Stimulated activated CD8-positive, alpha-beta memory T cell treated with anti-CD3 and anti-CD28 coated beads, Interleukin-15, amount 100 ng/mL, for 24 hours (primary cell): ENCODE results near the gene ZDHHC3.

Source experiments
- DNase-seq: peaks from one replicate; pipeline ENCODE4 v3.0.0-alpha.2; 2020; ENCODE audit warnings: low read depth

Gene ZDHHC3

GRCh38 chr3:44976002-44976815, at the start of gene ZDHHC3, which contains the start of gene EXOSC7:
Gene ZDHHC3, minus strand, starts transcription at chr3:44976174. Its CDS starts 16,738 bp downstream, at chr3:44959436.
Gene EXOSC7, plus strand, starts transcription at chr3:44976244. Its CDS starts 34 bp downstream, at chr3:44976278.
- peak; percentile 72 for DNase-seq

- no peak for DNase-seq
Measured at GRCh38 chr3:45024542-45025255, 48.7 kb upstream of the ZDHHC3 start.

- no peak for DNase-seq
Measured at GRCh38 chr3:45023675-45024074, 47.7 kb upstream of the ZDHHC3 start.

GRCh38 chr3:45021524-45022297, 45.7 kb upstream of the ZDHHC3 start:
- DNase-seq: no peak

GRCh38 chr3:45020534-45020933, 44.6 kb upstream of the ZDHHC3 start:
- DNase-seq: no peak

- DNase-seq: no peak
Measured at GRCh38 chr3:45017821-45018220, 41.8 kb upstream of the ZDHHC3 start.

DNA sequence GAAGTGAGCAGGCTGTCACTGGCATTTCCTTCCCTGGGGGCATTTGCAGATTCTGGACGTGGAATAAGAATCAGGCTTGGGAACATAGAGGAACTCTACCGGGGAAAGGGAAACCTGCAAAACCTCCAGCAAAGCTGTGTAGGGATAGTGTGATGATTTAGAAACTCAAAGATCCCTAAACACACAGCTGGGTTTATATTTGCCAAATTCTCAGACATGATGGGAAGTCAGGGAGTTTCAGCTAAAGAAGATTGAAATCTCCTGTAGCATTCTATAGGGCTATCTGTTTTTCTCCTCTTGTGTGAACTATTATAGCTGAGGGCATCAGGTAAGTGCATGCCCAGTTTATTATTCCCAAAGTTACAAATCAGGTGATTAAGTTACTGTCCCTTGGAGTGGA, 40.9 kb upstream of the ZDHHC3 start:
- DNase-seq: no peak

GRCh38 chr3:45012577-45012976, 36.6 kb upstream of the ZDHHC3 start:
- no peak for DNase-seq

- no peak for DNase-seq
Measured at GRCh38 chr3:45011756-45012508, 36.0 kb upstream of the ZDHHC3 start.

DNA sequence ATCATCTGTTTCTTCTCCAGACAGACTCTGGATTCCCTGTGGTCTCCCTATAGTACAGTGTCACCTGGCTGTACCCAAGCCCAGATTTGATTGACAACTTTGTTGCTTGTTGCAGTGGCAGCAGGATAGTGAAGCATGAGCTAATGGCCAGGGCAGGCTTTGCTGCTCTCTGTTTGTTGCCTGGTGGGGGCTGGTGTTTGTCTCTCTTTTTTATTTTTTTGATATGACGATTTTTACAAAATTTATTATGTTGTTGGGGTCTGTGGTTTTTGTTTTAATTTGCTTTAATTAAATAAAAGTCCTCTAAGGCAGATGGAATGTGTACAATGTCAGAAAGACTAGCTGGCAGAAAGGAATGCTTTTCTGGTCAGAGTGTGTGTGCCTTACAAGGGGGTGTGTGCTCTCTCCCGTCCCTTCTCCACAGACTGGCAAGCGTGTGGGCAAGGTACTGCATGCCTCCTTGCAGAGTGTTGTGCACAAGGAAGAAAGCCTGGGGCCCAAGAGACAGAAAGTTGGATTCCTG, 34.9 kb upstream of the ZDHHC3 start:
- DNase-seq: no peak

DNA sequence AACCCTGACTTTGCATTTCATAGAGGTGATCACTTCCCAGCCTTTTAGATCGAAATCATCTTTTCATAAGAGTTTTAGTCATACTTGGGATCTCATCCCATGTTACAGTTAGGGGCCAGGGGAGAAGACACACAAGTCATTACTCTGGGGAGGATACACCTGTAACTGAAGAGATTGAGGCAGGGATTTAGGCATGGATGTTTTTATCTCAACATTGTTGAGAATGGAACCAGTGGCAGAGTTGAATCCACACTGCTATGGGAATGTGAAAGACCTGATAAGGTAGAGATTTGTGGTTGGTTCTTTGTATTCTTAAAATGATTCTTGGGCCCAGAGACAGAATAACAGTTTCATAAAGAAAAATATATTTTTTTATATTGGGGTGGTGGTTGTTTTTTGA, 33.9 kb upstream of the ZDHHC3 start:
- no peak for DNase-seq

DNA sequence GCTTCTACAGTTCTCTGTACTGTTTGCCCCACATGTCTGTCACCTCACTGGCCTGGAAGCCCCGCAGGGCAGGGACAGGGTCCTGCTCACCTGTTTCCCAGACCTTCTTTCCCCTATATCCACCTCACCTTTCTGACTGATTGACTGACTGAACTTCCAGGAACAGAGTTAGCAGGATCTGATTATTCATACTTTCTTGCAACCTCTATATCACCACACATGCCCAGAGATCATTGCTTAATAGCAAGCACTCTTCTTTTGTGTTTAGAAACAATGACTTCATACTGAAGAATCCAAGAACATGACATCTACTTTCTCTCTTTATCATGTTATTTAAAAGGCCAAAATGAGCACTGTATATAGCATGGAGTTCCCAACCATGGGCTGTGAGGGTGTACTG, 32.1 kb upstream of the ZDHHC3 start:
- no peak for DNase-seq

GRCh38 chr3:45007091-45007490, 31.1 kb upstream of the ZDHHC3 start:
- DNase-seq: no peak

DNA sequence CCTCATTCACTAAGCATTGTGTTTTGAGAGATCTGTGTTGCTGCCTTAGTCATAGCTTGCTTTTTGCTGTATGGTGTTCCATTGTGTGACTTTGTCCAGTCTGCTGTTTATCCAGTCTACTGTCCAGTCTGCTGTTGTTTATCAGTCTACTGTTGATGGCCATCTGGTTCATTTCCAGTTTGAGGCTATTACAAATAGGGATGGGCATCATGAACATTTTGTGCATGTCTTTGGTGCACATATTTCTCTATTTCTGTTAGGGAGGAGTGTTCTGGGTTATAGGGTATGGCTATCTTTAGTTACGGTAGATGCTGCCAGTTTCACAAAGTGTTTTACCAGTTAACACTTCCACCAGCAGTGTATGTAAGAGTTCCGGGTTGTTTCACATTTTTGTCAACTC, 27.9 kb upstream of the ZDHHC3 start:
- DNase-seq: no peak

GRCh38 chr3:45003406-45003805, 27.4 kb upstream of the ZDHHC3 start:
- no peak for DNase-seq

DNA sequence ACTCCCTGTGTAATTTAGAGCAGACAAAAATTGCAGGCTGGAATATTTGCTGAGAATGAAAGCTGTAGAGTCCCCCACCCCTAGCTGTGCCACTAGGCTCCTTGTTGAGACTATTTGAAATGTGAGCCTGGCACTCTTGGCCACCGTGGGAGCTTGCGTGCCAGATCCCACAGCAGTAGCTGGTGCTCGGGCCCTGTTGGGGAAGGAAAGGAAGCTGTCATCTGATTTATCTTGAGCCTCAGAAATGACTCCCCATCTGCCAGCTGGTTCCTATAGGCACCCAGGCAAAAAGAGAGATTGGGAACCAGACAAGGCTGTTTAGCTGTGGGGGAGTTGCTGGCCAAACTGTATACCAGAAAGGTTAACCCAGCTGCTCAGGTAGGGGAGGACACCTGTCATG, 26.7 kb upstream of the ZDHHC3 start:
- no peak for DNase-seq

DNA sequence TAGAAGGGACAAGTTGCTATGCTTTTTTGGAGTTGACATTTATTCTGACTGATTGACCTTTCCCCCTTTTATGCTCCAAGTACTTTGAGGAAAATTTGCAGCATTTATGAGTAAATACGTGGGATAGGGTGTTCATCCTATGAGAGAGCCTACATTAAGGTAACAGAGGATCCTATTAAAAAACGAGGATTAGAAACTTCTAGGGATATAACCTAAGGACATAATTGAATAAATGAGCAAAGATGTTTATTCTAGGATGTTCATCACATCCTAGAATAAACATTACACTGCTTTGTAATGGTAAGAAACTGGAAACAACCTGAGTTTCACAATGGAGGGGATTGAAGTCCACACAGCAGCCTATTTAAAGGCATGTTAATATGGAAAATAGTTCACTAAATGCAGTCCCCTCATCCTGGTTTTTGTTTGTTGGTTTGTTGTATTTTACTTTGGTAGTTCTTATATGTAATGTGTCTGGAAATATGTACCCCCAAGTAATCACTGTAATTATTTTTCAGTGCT, 26.2 kb upstream of the ZDHHC3 start:
- no peak for DNase-seq

DNA sequence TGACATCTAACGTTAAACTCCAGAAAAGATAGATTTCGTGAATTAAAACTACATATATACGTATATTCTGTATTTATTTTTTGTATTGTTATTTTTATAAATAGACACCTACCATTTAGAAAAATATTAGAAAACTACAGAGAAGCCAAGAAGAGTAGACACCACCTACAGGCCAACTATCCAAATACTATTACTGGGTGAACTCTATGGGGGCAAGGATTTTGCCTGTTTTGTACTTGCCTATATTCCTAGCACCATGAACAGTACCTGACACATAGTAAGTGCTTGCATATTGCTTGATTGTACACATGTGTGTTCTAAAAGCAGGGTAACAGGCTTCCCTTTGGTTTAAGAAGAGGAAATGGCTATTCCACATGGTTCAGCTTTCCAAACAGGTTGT, 25.8 kb upstream of the ZDHHC3 start:
- DNase-seq: no peak

GRCh38 chr3:45000823-45001222, 24.8 kb upstream of the ZDHHC3 start:
- DNase-seq: no peak

GRCh38 chr3:44999782-45000181, 23.8 kb upstream of the ZDHHC3 start:
- DNase-seq: no peak

- no peak for DNase-seq
Measured at GRCh38 chr3:44996556-44996969, 20.6 kb upstream of the ZDHHC3 start.
